Measurements from ENCODE around the gene ARTN. TPM values are rescaled to one million over a fixed set of nuclear protein-coding genes. Genes with fewer than 3 reads are reported as not detected.

The ARTN gene
- total and polyA plus RNA-seq, 9 of the 15 experiments (the other 6 are each of a cell fraction or from before 2014, with no cell fraction given), result 0.06 to 0.38 TPM; not detected in 7

DNA sequence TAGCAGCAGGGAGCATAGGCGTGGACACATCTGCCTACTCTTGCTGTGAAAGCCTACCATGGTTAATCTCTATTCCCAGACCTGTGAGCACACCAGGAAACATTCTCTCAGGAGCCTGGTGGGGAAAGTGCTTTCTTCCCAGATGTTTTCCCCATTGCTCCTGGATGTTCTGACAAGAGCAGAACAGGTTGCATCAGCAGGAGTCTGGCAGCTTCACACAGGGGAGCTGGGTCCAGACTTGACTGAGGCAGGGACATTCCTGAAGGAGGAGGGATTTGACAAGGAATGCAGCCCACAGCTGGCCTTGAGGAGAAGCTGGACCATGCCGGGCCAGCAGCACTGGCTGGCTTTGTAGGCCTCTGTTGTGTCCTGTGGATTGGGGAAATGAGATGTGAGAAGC, 21.0 kb upstream of the ARTN start:
- Histone ChIP-seq H3K36me3 (ENCODE audit: control insufficient read depth, insufficient read depth, low read length) (no peaks in the 10 kb centered on the region), H3K79me2 (ENCODE audit: control insufficient read depth, insufficient read depth, low read length) (no peaks in the 10 kb centered on the region), H3K27ac (ENCODE audit: extremely low read depth, low read depth, low read length) (no peak overlapping the region), H2AFZ (ENCODE audit: low read depth, low read length) (no peak overlapping the region), H3K9me1 (ENCODE audit: control insufficient read depth, insufficient read depth, low read length) (no peaks in the 10 kb centered on the region), H3K27me3 (ENCODE audit: control insufficient read depth in 2 of 2, insufficient read depth in 2 of 2, low read length in 2 of 2) (no peaks in the 10 kb centered on the region), H3K4me3 (no peak overlapping the region), H3K9me3 (replicated peaks; ENCODE audit: control insufficient read depth, insufficient read depth, low read depth, low read length) (no peaks in the 10 kb centered on the region), H3K4me2 (ENCODE audit: insufficient read depth, low read length) (no peak overlapping the region), H3K4me1 (replicated peaks in 1 of 2; ENCODE audit: control insufficient read depth in 2 of 2, insufficient read depth in 2 of 2, low read length in 2 of 2) (peaks cover 0 to 5% of the 10 kb centered on the region in 2 experiments; a peak in 1 of 5 replicates), H4K20me1 (replicated peaks; ENCODE audit: control insufficient read depth, insufficient read depth, low read length) (no peaks in the 10 kb centered on the region), H3K9ac (ENCODE audit: insufficient read depth in 1 of 2, low read depth in 2 of 2, low read length in 2 of 2) (0 out of 4 replicates have a peak overlapping the region, but pooled peaks of 1 of the 2 experiments have one; percentile 21)
- ChIA-PET POLR2A (interaction anchor here (0.6 to 3.0 kb wide), 3 partner anchors 10 to 35 kb away, joined by 3 to 19 read pairs (median 4); no protein-coding TSS in a partner anchor), CTCF (ENCODE audit: low intra/inter-chr PET ratio) (no interaction called here)
- in situ Hi-C loops (cut with MboI) (no loop called here), intact Hi-C loops (cut with micrococcal nuclease) (no loop called here)
- DNase-seq (ENCODE audit: extremely low read depth in 1 of 4, low spot score in 3 of 4) (no peak), ATAC-seq (no peak; the same call in 2 of the 3 replicates), FAIRE-seq (no peak)
- no TSS peak for BruUV-seq (replicated peaks)
- TF ChIP-seq SMARCA5 (IDR thresholded peaks at IDR 0.05), result no peak
- TF ChIP-seq ZNF431 (CRISPR knock-in tag; IDR thresholded peaks at IDR 0.05), result no peak
- TF ChIP-seq PTTG1 (tag; IDR thresholded peaks at IDR 0.05; ENCODE audit: low read depth), result no peak
- no peak for TF ChIP-seq ZNF24 (IDR thresholded peaks at IDR 0.05)
- TF ChIP-seq NUFIP1 (IDR thresholded peaks at IDR 0.05; ENCODE audit: partially characterized antibody), result no peak
- TF ChIP-seq TFAM (CRISPR knock-in tag; conservative IDR thresholded peaks at IDR 0.05), result no peak
- no peak for TF ChIP-seq ZBTB1 (CRISPR knock-in tag; IDR thresholded peaks at IDR 0.05; ENCODE audit: borderline replicate concordance, low read depth)
- 52% methylated on average over 2 of the region's 2 CpGs for WGBS (ENCODE audit: insufficient coverage, low coverage, missing lambda C conversion rate)

- H3K4me1 ChIP-seq (replicated peaks in 1 of 2; ENCODE audit: control insufficient read depth in 2 of 2, insufficient read depth in 2 of 2, low read length in 2 of 2), result peaks cover 0 to 5% of the 10 kb centered on the region in 2 experiments; a peak in 1 of 5 replicates
- H2AFZ ChIP-seq (ENCODE audit: low read depth, low read length), result no peak overlapping the region
- in situ Hi-C loops (cut with MboI), result no loop called here
- H3K9me3 ChIP-seq (replicated peaks; ENCODE audit: control insufficient read depth, insufficient read depth, low read depth, low read length), result no peaks in the 10 kb centered on the region
- CTCF ChIA-PET (ENCODE audit: low intra/inter-chr PET ratio), result no interaction called here
- H3K4me2 ChIP-seq (ENCODE audit: insufficient read depth, low read length), result no peak overlapping the region
- no peaks in the 10 kb centered on the region for H3K36me3 ChIP-seq (ENCODE audit: control insufficient read depth, insufficient read depth, low read length)
- H3K79me2 ChIP-seq (ENCODE audit: control insufficient read depth, insufficient read depth, low read length), result no peaks in the 10 kb centered on the region
- no peaks in the 10 kb centered on the region for H3K9me1 ChIP-seq (ENCODE audit: control insufficient read depth, insufficient read depth, low read length)
- no peaks in the 10 kb centered on the region for H4K20me1 ChIP-seq (replicated peaks; ENCODE audit: control insufficient read depth, insufficient read depth, low read length)
- no peaks in the 10 kb centered on the region for H3K27me3 ChIP-seq (ENCODE audit: control insufficient read depth in 2 of 2, insufficient read depth in 2 of 2, low read length in 2 of 2)
- WGBS (ENCODE audit: insufficient coverage, low coverage, missing lambda C conversion rate), result 56% methylated on average over 7 of the region's 7 CpGs
- POLR2A ChIA-PET, result interaction anchor here (0.6 to 3.0 kb wide), 3 partner anchors 11 to 79 kb away, joined by 3 to 19 read pairs (median 4); no protein-coding TSS in a partner anchor
- intact Hi-C loops (cut with micrococcal nuclease), result no loop called here
- ATAC-seq, result no peak
- no peak for FAIRE-seq
- no peak overlapping the region for H3K4me3 ChIP-seq
- H3K9ac ChIP-seq (ENCODE audit: insufficient read depth in 1 of 2, low read depth in 2 of 2, low read length in 2 of 2), result 0 out of 4 replicates have a peak overlapping the region, but pooled peaks of 1 of the 2 experiments have one; percentile 21
- BruUV-seq (replicated peaks), result no TSS peak
- no peak overlapping the region for H3K27ac ChIP-seq (ENCODE audit: extremely low read depth, low read depth, low read length)
- no peak for DNase-seq (ENCODE audit: extremely low read depth in 1 of 4, low spot score in 3 of 4)
- TF ChIP-seq TBP (optimal IDR thresholded peaks at IDR 0.05; ENCODE audit: low read depth, low read length), result no peak
- TF ChIP-seq, protein P1, sequence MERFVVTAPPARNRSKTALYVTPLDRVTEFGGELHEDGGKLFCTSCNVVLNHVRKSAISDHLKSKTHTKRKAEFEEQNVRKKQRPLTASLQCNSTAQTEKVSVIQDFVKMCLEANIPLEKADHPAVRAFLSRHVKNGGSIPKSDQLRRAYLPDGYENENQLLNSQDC (CRISPR knock-in tag; IDR thresholded peaks at IDR 0.05), result no peak
- TF ChIP-seq RBM15 (IDR thresholded peaks at IDR 0.05; ENCODE audit: insufficient read depth, low read length), result no peak
- TF ChIP-seq ESRRA (IDR thresholded peaks at IDR 0.05; ENCODE audit: borderline replicate concordance, low read depth), result no peak
- no peak for TF ChIP-seq MTF1 (CRISPR knock-in tag; IDR thresholded peaks at IDR 0.05; ENCODE audit: borderline replicate concordance)
- no peak for TF ChIP-seq ZKSCAN8 (CRISPR knock-in tag; IDR thresholded peaks at IDR 0.05)
- TF ChIP-seq FOXA3 (CRISPR knock-in tag; conservative IDR thresholded peaks at IDR 0.05 in 1 of 2, IDR thresholded peaks at IDR 0.05 in 1 of 2), result no peak
- no peak for TF ChIP-seq SMAD3 (CRISPR knock-in tag; conservative IDR thresholded peaks at IDR 0.05)
- no peak for TF ChIP-seq NELFE (IDR thresholded peaks at IDR 0.05; ENCODE audit: insufficient read depth, insufficient read length)
- no peak for TF ChIP-seq CHD2 (IDR thresholded peaks at IDR 0.05; ENCODE audit: low read depth, low read length)
- TF ChIP-seq PHF8 (IDR thresholded peaks at IDR 0.05; ENCODE audit: borderline replicate concordance, low read length), result no peak
Measured at GRCh38 chr1:43913051-43913501, 20.5 kb upstream of the ARTN start.

Measured in K562 (cell line).